B cell (primary cell): ENCODE measurements around the gene DYNLL1. TPM values are rescaled to one million over a fixed set of nuclear protein-coding genes. Genes with fewer than 3 reads are reported as not detected.
A peak's percentile ranks its signal among the peaks of the same experiment; 100 is the strongest.

Experiments
- ATAC-seq: fragments of 200-7000 bp; cut with Tn5 transposase; one replicate; pipeline ENCODE4 v1.10.0; 2021; ENCODE audit warnings: low read depth, mild to moderate bottlenecking, moderate number of reproducible peaks, moderate library complexity
- CTCF ChIA-PET: fragments of 350-600 bp; sonication (Branson Sonifier 250); formaldehyde crosslinking; loops from one replicate; lab custom pipeline; 2021; ENCODE audit warnings: antibody characterized with exemption, inconsistent platforms; lab: Charles Lee
- POLR2A ChIA-PET: fragments of 350-600 bp; sonication (Branson Sonifier 250); formaldehyde crosslinking; loops from one replicate; lab custom pipeline; 2021; ENCODE audit warnings: antibody characterized with exemption; lab: Charles Lee
- DNase-seq: peaks from one replicate; pipeline ENCODE4 v3.0.0; 2013
- H2AFZ ChIP-seq: 2 replicates; pipeline ENCODE4 v1.6.1; 2012; ENCODE audit warnings: mild to moderate bottlenecking, low read depth, low read length; ENCODE audit not compliant: insufficient read depth, poor library complexity, severe bottlenecking
- H3K27ac ChIP-seq, 2 donors: 1 replicate in 1 of 2; 2 replicates in 1 of 2; pipeline ENCODE4 v1.5.1; 2012 to 2013; ENCODE audit warnings: low read length in 2 of 2, mild to moderate bottlenecking in 2 of 2, moderate library complexity in 1 of 2
- H3K27me3 ChIP-seq, 4 experiments: fragments of 200-600 bp in 1 of 4; sonication (generic) in 1 of 4; replicated peaks in 1 of 4; 1 replicate in 2 of 4; 2 replicates in 2 of 4; pipeline versions ENCODE4 v1.6.1 to v1.7.0; 2013 to 2016; ENCODE audit warnings: low read length in 3 of 4, mild to moderate bottlenecking in 2 of 4, mixed read lengths in 1 of 4, moderate library complexity in 1 of 4; ENCODE audit not compliant: insufficient read depth in 4 of 4, control insufficient read depth in 3 of 4; ENCODE audit errors: control extremely low read depth in 1 of 4
- H3K36me3 ChIP-seq, 2 experiments: replicated peaks in 1 of 2; 1 replicate in 1 of 2; 2 replicates in 1 of 2; pipeline versions ENCODE4 v1.6.1 to v1.7.1; 2013; ENCODE audit warnings: low read length in 1 of 2; ENCODE audit not compliant: insufficient read depth in 2 of 2, control insufficient read depth in 1 of 2; ENCODE audit errors: control extremely low read depth in 1 of 2, extremely low read depth in 1 of 2
- H3K4me1 ChIP-seq, 2 donors: fragments of 200-600 bp in 1 of 2; sonication (generic) in 1 of 2; 1 replicate in 1 of 2; 2 replicates in 1 of 2; pipeline versions ENCODE4 v1.5.1 to v1.6.1; 2013 to 2017; ENCODE audit warnings: low read length in 2 of 2; ENCODE audit not compliant: control insufficient read depth in 2 of 2, insufficient read depth in 2 of 2
- H3K4me2 ChIP-seq: replicated peaks from 2 replicates; pipeline ENCODE3; 2012; ENCODE audit warnings: mild to moderate bottlenecking, low read depth, low read length; ENCODE audit not compliant: poor library complexity, severe bottlenecking
- H3K4me3 ChIP-seq, 5 experiments: fragments of 200-600 bp in 1 of 5; sonication (generic) in 1 of 5; 1 replicate in 3 of 5; 2 replicates in 2 of 5; pipeline versions ENCODE4 v1.5.1 to v1.7.0; 2011 to 2016; ENCODE audit warnings: low read length in 4 of 5, mild to moderate bottlenecking in 4 of 5, low read depth in 2 of 5, control low read depth in 1 of 5, moderate library complexity in 1 of 5; ENCODE audit not compliant: insufficient read depth in 1 of 5; ENCODE audit errors: control extremely low read depth in 1 of 5, extremely low read depth in 1 of 5
- H3K79me2 ChIP-seq: fragments of 200-600 bp; sonication (generic); one replicate; pipeline ENCODE4 v1.6.0; 2016; ENCODE audit warnings: low read length; ENCODE audit not compliant: control insufficient read depth, insufficient read depth
- H3K9ac ChIP-seq: fragments of 200-600 bp; sonication (generic); 2 replicates; pipeline ENCODE4 v1.6.1; 2017; ENCODE audit warnings: mild to moderate bottlenecking, low read length, moderate library complexity
- H3K9me3 ChIP-seq, 3 donors: one replicate each; pipeline versions ENCODE4 v1.6.1 to v1.7.1; 2013; ENCODE audit warnings: low read length in 2 of 3; ENCODE audit not compliant: control insufficient read depth in 2 of 3, insufficient read depth in 1 of 3; ENCODE audit errors: control extremely low read depth in 1 of 3
- H4K20me1 ChIP-seq: 2 replicates; pipeline ENCODE4 v1.6.0; 2012; ENCODE audit warnings: mild to moderate bottlenecking, low read length; ENCODE audit not compliant: insufficient read depth, control insufficient read depth, poor library complexity, severe bottlenecking
- H3K27ac Mint-ChIP-seq: one replicate; pipeline ENCODE4 v1.8.0; 2021; ENCODE audit warnings: mixed read lengths
- H3K27me3 Mint-ChIP-seq: one replicate; pipeline ENCODE4 v1.8.0; 2021; ENCODE audit warnings: mixed read lengths
- H3K4me1 Mint-ChIP-seq: one replicate; pipeline ENCODE4 v1.8.0; 2021; ENCODE audit warnings: mixed read lengths
- H3K4me3 Mint-ChIP-seq: one replicate; pipeline ENCODE4 v1.8.0; 2021; ENCODE audit warnings: mixed read lengths
- H3K9me3 Mint-ChIP-seq: one replicate; pipeline ENCODE4 v1.8.0; 2022; ENCODE audit warnings: mixed read lengths; ENCODE audit not compliant: insufficient read depth
- EZH2 ChIP-seq: IDR thresholded peaks from 2 replicates; pipeline ENCODE4 v1.6.1; 2012; ENCODE audit warnings: borderline replicate concordance, low read depth, mild to moderate bottlenecking, moderate library complexity, low read length; ENCODE audit not compliant: insufficient read depth, poor library complexity, severe bottlenecking
- WGBS: methylation state at CpG from one replicate; pipeline ENCODE4 v1.1.5; 2013; ENCODE audit warnings: missing lambda C conversion rate; ENCODE audit not compliant: insufficient coverage; 5-methylcytosine and 5-hydroxymethylcytosine counted together
- intact Hi-C: fragments of 100-400 bp; cut with micrococcal nuclease; formaldehyde crosslinking; loops from one replicate; pipeline ENCODE4 v1.10.0; 2022
- polyA plus RNA-seq: library from polyadenylated mRNA; depleted of rRNA; stranded (reverse); fragments of >200 nt; gene quantifications from 2 replicates; pipeline ENCODE4 v1.2.3, GENCODE V29; 2012
- total RNA-seq, 2 donors: library from RNA; stranded (reverse); fragments of 120-200 nt in 1 of 2; gene quantifications; 1 replicate in 1 of 2; 2 replicates in 1 of 2; pipeline versions ENCODE4 v1.2.3 to v1.2.4, GENCODE V29; 2013 to 2022
- TF ChIP-seq, protein P1 (sequence below): fragments of 200-600 bp; IDR thresholded peaks from one replicate; pipeline ENCODE4 v1.8.0; 2022; ENCODE audit warnings: antibody characterized with exemption, mild to moderate bottlenecking

The DYNLL1 gene
- total and polyA plus RNA-seq, 2 donors (not counting 1 experiment from before 2014, with no cell fraction given): 116 to 132 TPM

GRCh38 chr12:120495186-120495730 is 655 bp upstream of the DYNLL1 start:
- Histone ChIP-seq H3K27me3 (no peaks in the 10 kb centered on the region), H3K36me3 (peaks cover 0 to 5% of the 10 kb centered on the region in 2 experiments), H3K9ac (peak overlapping the region; percentile 82), H3K4me2 (peak overlapping the region; percentile 87), H3K27ac (peak overlapping the region; percentile 30 to 78), H3K4me1 (peaks cover 17% of the 10 kb centered on the region in 2 donors), H4K20me1 (peaks cover 20% of the 10 kb centered on the region), H2AFZ (peak overlapping the region; percentile 83), H3K9me3 (no peaks in the 10 kb centered on the region), H3K4me3 (peak overlapping the region in 4 of 5 experiments; percentile 73 to 90 (median 85)), H3K79me2 (peaks cover 24% of the 10 kb centered on the region)
- H3K4me3 Mint-ChIP-seq: peak overlapping the region; percentile 98
- H3K27ac Mint-ChIP-seq: peak overlapping the region; percentile 93
- peaks cover 28% of the 10 kb centered on the region for H3K4me1 Mint-ChIP-seq
- no peak for ATAC-seq
- ChIA-PET POLR2A (interaction anchor here (0.6 to 2.0 kb wide), 3 partner anchors 14 to 43 kb away, joined by 3 to 26 read pairs (median 3); partner anchors contain the start of gene SRSF9), CTCF (interaction anchor here (0.5 to 2.1 kb wide), 10 partner anchors 25 to 1040 kb away, joined by 3 to 10 read pairs (median 4); partner anchors contain the start of genes COQ5 and RNU4-1)
- WGBS: 50% methylated on average over 12 of the region's 17 CpGs
- DNase-seq: no peak
- H3K9me3 Mint-ChIP-seq: no peaks in the 10 kb centered on the region
- TF ChIP-seq EZH2: no peak
- intact Hi-C loops: loop anchor here (1.0 to 5.0 kb wide), 2 partner anchors 34 to 87 kb away; partner anchors contain the start of genes COQ5 and POP5
- no peaks in the 10 kb centered on the region for H3K27me3 Mint-ChIP-seq

GRCh38 chr12:120496413-120497340 is 764 bp downstream of the DYNLL1 start:
- peak overlapping the region; percentile 98 for H3K4me3 Mint-ChIP-seq
- ATAC-seq: peak; percentile 15

More at GRCh38 chr12:120496413-120497340, 764 bp downstream of the DYNLL1 start:
- peaks cover 17% of the 10 kb centered on the region in 2 donors for H3K4me1 ChIP-seq
- peaks cover 24% of the 10 kb centered on the region for H3K79me2 ChIP-seq
- peak overlapping the region; percentile 87 for H3K4me2 ChIP-seq
- no peaks in the 10 kb centered on the region for H3K27me3 ChIP-seq
- peaks cover 0 to 5% of the 10 kb centered on the region in 2 experiments for H3K36me3 ChIP-seq
- POLR2A ChIA-PET: interaction anchor here (0.6 to 2.0 kb wide), 3 partner anchors 27 to 49 kb away, joined by 3 to 26 read pairs (median 4); partner anchors contain the start of gene SRSF9
- H2AFZ ChIP-seq: peak overlapping the region; percentile 83
- H4K20me1 ChIP-seq: peaks cover 20% of the 10 kb centered on the region
- Mint-ChIP-seq H3K4me1 (peaks cover 28% of the 10 kb centered on the region), H3K9me3 (no peaks in the 10 kb centered on the region), H3K27ac (peak overlapping the region; percentile 93), H3K27me3 (no peaks in the 10 kb centered on the region)
- no peaks in the 10 kb centered on the region for H3K9me3 ChIP-seq
- peak; percentile 79 for DNase-seq
- peak overlapping the region; percentile 82 for H3K9ac ChIP-seq
- under 1% methylated on average over 41 of the region's 47 CpGs for WGBS
- CTCF ChIA-PET: interaction anchor here (0.5 to 2.1 kb wide), 15 partner anchors 12 to 1038 kb away, joined by 3 to 10 read pairs (median 4); partner anchors contain the start of genes COQ5 and RNU4-1
- TF ChIP-seq, protein P1, sequence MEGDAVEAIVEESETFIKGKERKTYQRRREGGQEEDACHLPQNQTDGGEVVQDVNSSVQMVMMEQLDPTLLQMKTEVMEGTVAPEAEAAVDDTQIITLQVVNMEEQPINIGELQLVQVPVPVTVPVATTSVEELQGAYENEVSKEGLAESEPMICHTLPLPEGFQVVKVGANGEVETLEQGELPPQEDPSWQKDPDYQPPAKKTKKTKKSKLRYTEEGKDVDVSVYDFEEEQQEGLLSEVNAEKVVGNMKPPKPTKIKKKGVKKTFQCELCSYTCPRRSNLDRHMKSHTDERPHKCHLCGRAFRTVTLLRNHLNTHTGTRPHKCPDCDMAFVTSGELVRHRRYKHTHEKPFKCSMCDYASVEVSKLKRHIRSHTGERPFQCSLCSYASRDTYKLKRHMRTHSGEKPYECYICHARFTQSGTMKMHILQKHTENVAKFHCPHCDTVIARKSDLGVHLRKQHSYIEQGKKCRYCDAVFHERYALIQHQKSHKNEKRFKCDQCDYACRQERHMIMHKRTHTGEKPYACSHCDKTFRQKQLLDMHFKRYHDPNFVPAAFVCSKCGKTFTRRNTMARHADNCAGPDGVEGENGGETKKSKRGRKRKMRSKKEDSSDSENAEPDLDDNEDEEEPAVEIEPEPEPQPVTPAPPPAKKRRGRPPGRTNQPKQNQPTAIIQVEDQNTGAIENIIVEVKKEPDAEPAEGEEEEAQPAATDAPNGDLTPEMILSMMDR: peak; percentile 31
- no peak for TF ChIP-seq EZH2
- intact Hi-C loops: loop anchor here (1.0 to 5.0 kb wide), 6 partner anchors 27 to 140 kb away; partner anchors contain the start of genes GATC, POP5, RNF10 and SRSF9
- H3K27ac ChIP-seq: peak overlapping the region; percentile 45 to 78
- peak overlapping the region; percentile 68 to 90 (median 83) for H3K4me3 ChIP-seq
